BE2C (cell line): ENCODE results near the gene GPATCH4.

Experiments used
- DNase-seq: peaks from one replicate; pipeline ENCODE4 v3.0.0-alpha.2; 2020
- H3K27me3 ChIP-seq: fragments of 250-450 bp; sonication (Bioruptor Pico); 2 replicates; pipeline ENCODE4 v1.5.1; 2020; ENCODE audit warnings: mild to moderate bottlenecking
- H3K36me3 ChIP-seq: fragments of 250-450 bp; sonication (Bioruptor Pico); 2 replicates; pipeline ENCODE4 v1.5.1; 2020; ENCODE audit warnings: mild to moderate bottlenecking
- H3K4me1 ChIP-seq: fragments of 250-450 bp; sonication (Bioruptor Pico); 2 replicates; pipeline ENCODE4 v1.5.1; 2020
- H3K4me3 ChIP-seq: 2 replicates; pipeline ENCODE4 v1.5.1; 2011; ENCODE audit warnings: low read depth, low read length
- H3K9me3 ChIP-seq: fragments of 250-450 bp; sonication (Bioruptor Pico); 2 replicates; pipeline ENCODE4 v1.5.1; 2020
- CTCF ChIP-seq: IDR thresholded peaks from 2 replicates; pipeline ENCODE4 v1.5.1; 2012; ENCODE audit warnings: mild to moderate bottlenecking, low read depth, low read length

The GPATCH4 gene

GRCh38 chr1:156623946-156624813, 22.9 kb upstream of the GPATCH4 start:
- no peaks in the 10 kb centered on the region for H3K9me3 ChIP-seq
- peaks cover 19% of the 10 kb centered on the region for H3K27me3 ChIP-seq
- H3K4me3 ChIP-seq = peak overlapping the region; percentile 38
- no peaks in the 10 kb centered on the region for H3K36me3 ChIP-seq
- peak; percentile 57 for TF ChIP-seq CTCF
- H3K4me1 ChIP-seq = peaks cover 8% of the 10 kb centered on the region
- DNase-seq = peak; percentile 82

- TF ChIP-seq CTCF = no peak
- Histone ChIP-seq H3K4me1 (peaks cover 8% of the 10 kb centered on the region), H3K36me3 (no peaks in the 10 kb centered on the region), H3K9me3 (no peaks in the 10 kb centered on the region), H3K27me3 (peaks cover 19% of the 10 kb centered on the region), H3K4me3 (no peak overlapping the region)
- no peak for DNase-seq
Observed at GRCh38 chr1:156622581-156623297, 21.5 kb upstream of the GPATCH4 start.

GRCh38 chr1:156619582-156619955, 18.3 kb upstream of the GPATCH4 start:
- H3K9me3 ChIP-seq = no peaks in the 10 kb centered on the region
- peaks cover 8% of the 10 kb centered on the region for H3K27me3 ChIP-seq
- H3K4me1 ChIP-seq = peaks cover 14% of the 10 kb centered on the region
- no peaks in the 10 kb centered on the region for H3K36me3 ChIP-seq
- no peak overlapping the region for H3K4me3 ChIP-seq
- no peak for TF ChIP-seq CTCF
- no peak for DNase-seq

GRCh38 chr1:156618853-156619581, 17.7 kb upstream of the GPATCH4 start, which contains the start of gene HAPLN2:
TSS of gene HAPLN2 (plus strand) at chr1:156619415. CDS start at chr1:156623491, 4,076 bp downstream.
- H3K27me3 ChIP-seq = peaks cover 2% of the 10 kb centered on the region
- H3K4me1 ChIP-seq = peaks cover 14% of the 10 kb centered on the region
- peak; percentile 64 for DNase-seq
- H3K9me3 ChIP-seq = no peaks in the 10 kb centered on the region
- no peaks in the 10 kb centered on the region for H3K36me3 ChIP-seq
- no peak within 1 kb of the TSS for H3K4me3 ChIP-seq
- peak; percentile 84 for TF ChIP-seq CTCF

- peak; percentile 91 for DNase-seq
- H3K27me3 ChIP-seq = no peaks in the 10 kb centered on the region
- TF ChIP-seq CTCF = peak; percentile 28
- H3K36me3 ChIP-seq = no peaks in the 10 kb centered on the region
- H3K4me3 ChIP-seq = peak overlapping the region; percentile 42
- H3K4me1 ChIP-seq = peaks cover 14% of the 10 kb centered on the region
- no peaks in the 10 kb centered on the region for H3K9me3 ChIP-seq
Observed at GRCh38 chr1:156616463-156616862, 15.2 kb upstream of the GPATCH4 start.
